K562 (cell line): ENCODE results near the gene SHANK3. TPM values are rescaled to one million over a fixed set of nuclear protein-coding genes. Genes with fewer than 3 reads are reported as not detected.

ENCODE experiments used
- BHLHE40 ChIP-seq: IDR thresholded peaks from 2 replicates; pipeline ENCODE4 v1.6.1; 2011; ENCODE audit warnings: low read length, improper control_type of control experiment
- DNMT1 ChIP-seq: fragments of 450-650 bp; IDR thresholded peaks from 2 replicates; pipeline ENCODE4 v1.6.1; 2016; ENCODE audit warnings: antibody characterized with exemption, mild to moderate bottlenecking
- EWSR1 ChIP-seq: fragments of 450-650 bp; IDR thresholded peaks from 2 replicates; pipeline ENCODE4 v1.6.1; 2018; ENCODE audit warnings: borderline replicate concordance, mild to moderate bottlenecking, low read depth, moderate library complexity; ENCODE audit not compliant: partially characterized antibody
- HDAC6 ChIP-seq: IDR thresholded peaks from 2 replicates; pipeline ENCODE4 v1.6.1; 2012; ENCODE audit warnings: low read depth, mild to moderate bottlenecking, control low read depth, inconsistent platforms, low read length, moderate library complexity
- KAT2B ChIP-seq: IDR thresholded peaks from one replicate; pipeline ENCODE4 v1.6.1; 2012; ENCODE audit warnings: low read depth, mild to moderate bottlenecking, control low read depth, inconsistent platforms, low read length, moderate library complexity
- KDM1A ChIP-seq, 2 experiments: fragments of 450-650 bp; IDR thresholded peaks; 2 replicates each; pipeline ENCODE4 v1.6.1; 2016; ENCODE audit warnings: mild to moderate bottlenecking in 2 of 2
- POLR3A ChIP-seq: IDR thresholded peaks from 2 replicates; pipeline ENCODE4 v1.6.1; 2011; ENCODE audit warnings: borderline replicate concordance, mild to moderate bottlenecking, moderate library complexity; ENCODE audit not compliant: insufficient read length, insufficient read depth; ENCODE audit errors: extremely low read depth
- RHOXF2B ChIP-seq: fragments of 250-450 bp; sonication (Bioruptor Pico); conservative IDR thresholded peaks from 2 replicates; pipeline ENCODE4 v1.5.1; 2021
- TAF9B ChIP-seq: fragments of 450-650 bp; IDR thresholded peaks from 2 replicates; pipeline ENCODE4 v1.6.1; 2018; ENCODE audit warnings: mild to moderate bottlenecking; ENCODE audit not compliant: partially characterized antibody
- U2AF2 ChIP-seq: fragments of 200-400 bp; formaldehyde crosslinking; optimal IDR thresholded peaks from 2 replicates; pipeline ENCODE3; 2017; ENCODE audit warnings: low read depth, mild to moderate bottlenecking, low read length
- ZNF274 ChIP-seq: IDR thresholded peaks from 2 replicates; pipeline ENCODE4 v1.6.1; 2011; ENCODE audit warnings: low read depth, mild to moderate bottlenecking, low read length, moderate library complexity, borderline replicate concordance
- ZNF3 ChIP-seq: fragments of 250-450 bp; sonication (Bioruptor Pico); IDR thresholded peaks from 2 replicates; pipeline ENCODE4 v1.5.0; 2021; ENCODE audit warnings: mild to moderate bottlenecking, moderate library complexity
- ZNF384 ChIP-seq: IDR thresholded peaks from 2 replicates; pipeline ENCODE4 v1.6.1; 2012; ENCODE audit warnings: low read depth, low read length, improper control_type of control experiment
- ZNF408 ChIP-seq: fragments of 250-450 bp; sonication (Bioruptor Pico); IDR thresholded peaks from 2 replicates; pipeline ENCODE4 v1.4.0; 2020; ENCODE audit warnings: low read depth, mild to moderate bottlenecking, moderate library complexity
- polyA plus RNA-seq, 8 experiments: library from polyadenylated mRNA; depleted of rRNA in 4 of 8; stranded (reverse) in 5 of 8; unstranded in 3 of 8; fragments of >200 nt; fragmentation: Nextera tagmentation in 2 of 8; fragmentation: Illumina TruSeq in 1 of 8; extraction: Ambion mirVana in 2 of 8; extraction: Trizol in 1 of 8; gene quantifications; 2 replicates each; pipeline versions ENCODE4 v1.2.1 to v1.2.3, GENCODE V29; 2011 to 2014; ENCODE audit warnings: inconsistent platforms in 1 of 8, missing spikeins in 1 of 8
- total RNA-seq, 7 experiments: library from RNA; depleted of rRNA in 6 of 7; stranded (reverse); fragments of >200 nt in 6 of 7; fragmentation: Illumina TruSeq in 2 of 7; extraction: Trizol in 2 of 7; gene quantifications; 2 replicates each; pipeline versions ENCODE4 v1.2.1 to v1.2.3, GENCODE V29; 2011 to 2021; ENCODE audit warnings: low replicate concordance in 1 of 7
- TF ChIP-seq, protein P1 (sequence below): fragments of 450-650 bp; conservative IDR thresholded peaks from 2 replicates; pipeline ENCODE4 v1.6.1; 2016; ENCODE audit warnings: missing genetic modification characterization, low read depth, mild to moderate bottlenecking, control low read depth, missing compliant biosample characterization
- TF ChIP-seq, protein P2 (sequence below), 3 experiments: IDR thresholded peaks in 2 of 3; conservative IDR thresholded peaks in 1 of 3; 2 replicates each; pipeline ENCODE4 v1.5.1; 2011 to 2012; ENCODE audit warnings: low read length in 3 of 3, mild to moderate bottlenecking in 3 of 3, control low read depth in 2 of 3, improper control_type of control experiment in 1 of 3, inconsistent platforms in 1 of 3, low read depth in 1 of 3, mixed read lengths in 1 of 3, moderate library complexity in 1 of 3; ENCODE audit not compliant: insufficient read depth in 2 of 3
- TF ChIP-seq, protein P3 (sequence below): sonication (generic); formaldehyde crosslinking; IDR thresholded peaks from 2 replicates; pipeline ENCODE4 v1.8.0; 2022; ENCODE audit warnings: mild to moderate bottlenecking, missing genetic modification reagents
- TF ChIP-seq, protein P4 (sequence below): fragments of 250-450 bp; sonication (Bioruptor Pico); IDR thresholded peaks from 2 replicates; pipeline ENCODE4 v1.4.0; 2020; ENCODE audit warnings: mild to moderate bottlenecking

The SHANK3 gene
- total and polyA plus RNA-seq, 9 of the 15 experiments (the other 6 are each of a cell fraction or from before 2014, with no cell fraction given), result 0.01 to 0.07 (median 0.03) TPM; not detected in 6

DNA sequence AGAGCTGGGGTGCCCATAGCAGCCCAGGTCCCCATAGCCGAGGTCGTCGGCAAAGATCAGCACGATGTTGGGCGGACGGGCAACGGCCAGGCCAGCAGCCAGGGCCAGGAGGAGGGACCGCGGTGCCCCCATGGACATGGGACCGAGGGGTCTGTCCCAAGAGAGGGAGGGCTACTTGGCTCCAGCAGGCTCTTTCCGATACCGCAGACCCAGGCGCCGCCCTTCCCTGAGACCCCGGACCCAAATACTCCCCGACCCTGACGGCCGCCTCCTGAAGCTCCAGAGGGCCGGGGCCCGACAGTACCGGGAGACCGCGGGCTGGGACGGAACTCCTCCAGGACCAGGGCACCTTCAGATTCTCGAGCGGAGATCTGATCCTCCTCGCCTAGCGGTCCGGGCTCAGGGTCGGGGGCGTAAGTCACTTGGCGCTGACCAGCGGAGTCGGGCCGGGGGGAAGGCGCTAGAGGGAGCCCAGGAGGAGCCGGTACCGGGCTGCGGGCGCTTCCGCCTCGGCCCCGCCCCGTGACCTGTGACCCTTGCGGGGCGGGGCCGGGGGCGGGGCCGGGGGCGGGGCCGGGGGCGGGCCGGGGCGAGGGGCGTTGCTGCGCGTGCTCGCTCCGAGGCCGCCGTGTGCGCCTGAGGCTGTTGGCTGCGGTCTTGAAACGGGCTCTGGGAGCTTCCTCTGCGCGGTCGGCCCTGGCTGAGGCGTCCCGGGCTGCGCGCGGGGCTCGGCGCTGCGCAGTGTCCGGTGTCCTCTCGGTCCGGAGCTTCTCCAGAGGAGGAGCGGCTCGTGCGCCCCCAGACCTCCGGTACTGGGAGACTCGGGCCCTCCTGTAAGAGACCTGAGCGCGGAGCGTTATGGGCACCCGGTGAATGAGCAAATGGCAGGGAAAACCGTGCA is 44.7 kb upstream of the SHANK3 start, which contains the start of gene ARSA (continued):
- TF ChIP-seq ZNF384 (no peak), KAT2B (no peak), BHLHE40 (no peak), U2AF2 (no peak), POLR3A (no peak), ZNF274 (no peak), EWSR1 (no peak), TAF9B (no peak), ZNF408 (CRISPR knock-in tag) (no peak), KDM1A (IDR thresholded peaks at IDR 0.05) (no peak), HDAC6 (no peak), DNMT1 (no peak), RHOXF2B (CRISPR knock-in tag) (no peak), ZNF3 (CRISPR knock-in tag) (no peak)
- TF ChIP-seq, protein P1, sequence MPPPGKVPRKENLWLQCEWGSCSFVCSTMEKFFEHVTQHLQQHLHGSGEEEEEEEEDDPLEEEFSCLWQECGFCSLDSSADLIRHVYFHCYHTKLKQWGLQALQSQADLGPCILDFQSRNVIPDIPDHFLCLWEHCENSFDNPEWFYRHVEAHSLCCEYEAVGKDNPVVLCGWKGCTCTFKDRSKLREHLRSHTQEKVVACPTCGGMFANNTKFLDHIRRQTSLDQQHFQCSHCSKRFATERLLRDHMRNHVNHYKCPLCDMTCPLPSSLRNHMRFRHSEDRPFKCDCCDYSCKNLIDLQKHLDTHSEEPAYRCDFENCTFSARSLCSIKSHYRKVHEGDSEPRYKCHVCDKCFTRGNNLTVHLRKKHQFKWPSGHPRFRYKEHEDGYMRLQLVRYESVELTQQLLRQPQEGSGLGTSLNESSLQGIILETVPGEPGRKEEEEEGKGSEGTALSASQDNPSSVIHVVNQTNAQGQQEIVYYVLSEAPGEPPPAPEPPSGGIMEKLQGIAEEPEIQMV (tag), result no peak
- TF ChIP-seq, protein P2, sequence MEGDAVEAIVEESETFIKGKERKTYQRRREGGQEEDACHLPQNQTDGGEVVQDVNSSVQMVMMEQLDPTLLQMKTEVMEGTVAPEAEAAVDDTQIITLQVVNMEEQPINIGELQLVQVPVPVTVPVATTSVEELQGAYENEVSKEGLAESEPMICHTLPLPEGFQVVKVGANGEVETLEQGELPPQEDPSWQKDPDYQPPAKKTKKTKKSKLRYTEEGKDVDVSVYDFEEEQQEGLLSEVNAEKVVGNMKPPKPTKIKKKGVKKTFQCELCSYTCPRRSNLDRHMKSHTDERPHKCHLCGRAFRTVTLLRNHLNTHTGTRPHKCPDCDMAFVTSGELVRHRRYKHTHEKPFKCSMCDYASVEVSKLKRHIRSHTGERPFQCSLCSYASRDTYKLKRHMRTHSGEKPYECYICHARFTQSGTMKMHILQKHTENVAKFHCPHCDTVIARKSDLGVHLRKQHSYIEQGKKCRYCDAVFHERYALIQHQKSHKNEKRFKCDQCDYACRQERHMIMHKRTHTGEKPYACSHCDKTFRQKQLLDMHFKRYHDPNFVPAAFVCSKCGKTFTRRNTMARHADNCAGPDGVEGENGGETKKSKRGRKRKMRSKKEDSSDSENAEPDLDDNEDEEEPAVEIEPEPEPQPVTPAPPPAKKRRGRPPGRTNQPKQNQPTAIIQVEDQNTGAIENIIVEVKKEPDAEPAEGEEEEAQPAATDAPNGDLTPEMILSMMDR (IDR thresholded peaks at IDR 0.05 in 2 of 3, conservative IDR thresholded peaks at IDR 0.05 in 1 of 3; ENCODE audit: insufficient read depth in 2 of 3, low read depth in 1 of 3, low read length in 3 of 3), result no peak
- TF ChIP-seq, protein P3, sequence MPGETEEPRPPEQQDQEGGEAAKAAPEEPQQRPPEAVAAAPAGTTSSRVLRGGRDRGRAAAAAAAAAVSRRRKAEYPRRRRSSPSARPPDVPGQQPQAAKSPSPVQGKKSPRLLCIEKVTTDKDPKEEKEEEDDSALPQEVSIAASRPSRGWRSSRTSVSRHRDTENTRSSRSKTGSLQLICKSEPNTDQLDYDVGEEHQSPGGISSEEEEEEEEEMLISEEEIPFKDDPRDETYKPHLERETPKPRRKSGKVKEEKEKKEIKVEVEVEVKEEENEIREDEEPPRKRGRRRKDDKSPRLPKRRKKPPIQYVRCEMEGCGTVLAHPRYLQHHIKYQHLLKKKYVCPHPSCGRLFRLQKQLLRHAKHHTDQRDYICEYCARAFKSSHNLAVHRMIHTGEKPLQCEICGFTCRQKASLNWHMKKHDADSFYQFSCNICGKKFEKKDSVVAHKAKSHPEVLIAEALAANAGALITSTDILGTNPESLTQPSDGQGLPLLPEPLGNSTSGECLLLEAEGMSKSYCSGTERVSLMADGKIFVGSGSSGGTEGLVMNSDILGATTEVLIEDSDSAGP (CRISPR knock-in tag), result no peak
- TF ChIP-seq, protein P4, sequence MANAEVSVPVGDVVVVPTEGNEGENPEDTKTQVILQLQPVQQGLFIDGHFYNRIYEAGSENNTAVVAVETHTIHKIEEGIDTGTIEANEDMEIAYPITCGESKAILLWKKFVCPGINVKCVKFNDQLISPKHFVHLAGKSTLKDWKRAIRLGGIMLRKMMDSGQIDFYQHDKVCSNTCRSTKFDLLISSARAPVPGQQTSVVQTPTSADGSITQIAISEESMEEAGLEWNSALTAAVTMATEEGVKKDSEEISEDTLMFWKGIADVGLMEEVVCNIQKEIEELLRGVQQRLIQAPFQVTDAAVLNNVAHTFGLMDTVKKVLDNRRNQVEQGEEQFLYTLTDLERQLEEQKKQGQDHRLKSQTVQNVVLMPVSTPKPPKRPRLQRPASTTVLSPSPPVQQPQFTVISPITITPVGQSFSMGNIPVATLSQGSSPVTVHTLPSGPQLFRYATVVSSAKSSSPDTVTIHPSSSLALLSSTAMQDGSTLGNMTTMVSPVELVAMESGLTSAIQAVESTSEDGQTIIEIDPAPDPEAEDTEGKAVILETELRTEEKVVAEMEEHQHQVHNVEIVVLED (CRISPR knock-in tag), result no peak
